ENCODE results near the gene IGFL4.

GRCh38 chr19:46030812-46031550, 9.8 kb downstream of the IGFL4 start:
- TF ChIP-seq ZHX1 (CRISPR knock-in tag; IDR thresholded peaks at IDR 0.05; ENCODE audit: low read depth), result no peak
- TF ChIP-seq SMC3 (IDR thresholded peaks at IDR 0.05; ENCODE audit: low read length), result no peak
- no peak for TF ChIP-seq CTCF (CRISPR knock-in tag; IDR thresholded peaks at IDR 0.05)
- no peak for TF ChIP-seq ZNF619 (CRISPR knock-in tag; IDR thresholded peaks at IDR 0.05)
- no peak for TF ChIP-seq EZH2 (conservative IDR thresholded peaks at IDR 0.05; ENCODE audit: low read depth, low read length)
- no peak for TF ChIP-seq ZFP91 (CRISPR knock-in tag; IDR thresholded peaks at IDR 0.05; ENCODE audit: borderline replicate concordance)
- no peak for TF ChIP-seq ZNF275 (CRISPR knock-in tag; IDR thresholded peaks at IDR 0.05; ENCODE audit: borderline replicate concordance)
- TF ChIP-seq NPAS2 (CRISPR knock-in tag; IDR thresholded peaks at IDR 0.05; ENCODE audit: borderline replicate concordance), result no peak
- TF ChIP-seq ZNF274 (CRISPR knock-in tag; IDR thresholded peaks at IDR 0.05), result no peak
- TF ChIP-seq YEATS2 (CRISPR knock-in tag; IDR thresholded peaks at IDR 0.05; ENCODE audit: borderline replicate concordance), result no peak
- no peak for TF ChIP-seq CEBPB (IDR thresholded peaks at IDR 0.05; ENCODE audit: borderline replicate concordance, low read depth, low read length)
- no peak for TF ChIP-seq STAT5B (CRISPR knock-in tag; IDR thresholded peaks at IDR 0.05)
